K562 (cell line): ENCODE data around the gene PRF1. TPM values are rescaled to one million over a fixed set of nuclear protein-coding genes. Genes with fewer than 3 reads are reported as not detected.

Experiments
- ATAC-seq: fragments of 200-7000 bp; cut with Tn5 transposase; 3 replicates; pipeline ENCODE4 v1.9.1; 2020; ENCODE audit warnings: moderate library complexity
- BruUV-seq: library from RNA; stranded (reverse); fragments of 400-500 nt; replicated peaks from 2 replicates; lab custom pipeline; 2021; lab: Mats Ljungman, UMichigan
- CTCF ChIA-PET: fragments of 300-600 bp; formaldehyde crosslinking; extraction: SDS; loops from one replicate; lab custom pipeline; 2021; ENCODE audit warnings: low intra/inter-chr PET ratio; lab: Yijun Ruan, JAX
- POLR2A ChIA-PET: fragments of 300-600, 350-650 bp; sonication (Branson Sonifier 250); formaldehyde crosslinking; extraction: SDS; loops from one replicate; lab custom pipeline; 2021; ENCODE audit warnings: antibody characterized with exemption, inconsistent platforms; lab: Yijun Ruan, JAX
- DNase-seq, 4 experiments: peaks; one replicate each; pipeline versions ENCODE4 v3.0.0 to v3.0.0-alpha.2; 2011 to 2018; ENCODE audit warnings: low spot score in 3 of 4, mixed read lengths in 3 of 4; ENCODE audit errors: extremely low read depth in 1 of 4
- FAIRE-seq: peaks from 2 replicates; lab custom pipeline; 2011; peaks lifted over from hg19 to GRCh38; lab: Jason Lieb, UNC
- H2AFZ ChIP-seq: 2 replicates; pipeline ENCODE4 v1.6.0; 2011; ENCODE audit warnings: low read depth, low read length, control low read depth, inconsistent platforms
- H3K27ac ChIP-seq: fragments of 200-600 bp; 3 replicates; pipeline ENCODE4 v1.8.0; 2011; ENCODE audit warnings: low read depth, mild to moderate bottlenecking, control low read depth, inconsistent platforms, low read length, moderate library complexity, mixed read lengths; ENCODE audit errors: extremely low read depth
- H3K27me3 ChIP-seq, 2 experiments: fragments of 300-600 bp in 1 of 2; 2 replicates in 1 of 2; 3 replicates in 1 of 2; pipeline versions ENCODE4 v1.6.0 to v1.8.0; 2011; ENCODE audit warnings: inconsistent platforms in 2 of 2, low read length in 2 of 2, mild to moderate bottlenecking in 1 of 2, mixed read lengths in 1 of 2, moderate library complexity in 1 of 2; ENCODE audit not compliant: control insufficient read depth in 2 of 2, insufficient read depth in 2 of 2
- H3K36me3 ChIP-seq: fragments of 300-600 bp; 3 replicates; pipeline ENCODE4 v1.8.0; 2011; ENCODE audit warnings: mild to moderate bottlenecking, low read length, inconsistent platforms; ENCODE audit not compliant: control insufficient read depth, insufficient read depth
- H3K4me1 ChIP-seq, 2 experiments: fragments of 200-600 bp in 1 of 2; replicated peaks in 1 of 2; 2 replicates in 1 of 2; 3 replicates in 1 of 2; pipeline versions ENCODE4 v1.5.1 to v1.8.0; 2011; ENCODE audit warnings: inconsistent platforms in 2 of 2, low read length in 2 of 2, mild to moderate bottlenecking in 1 of 2, mixed read lengths in 1 of 2, moderate library complexity in 1 of 2; ENCODE audit not compliant: control insufficient read depth in 2 of 2, insufficient read depth in 2 of 2
- H3K4me2 ChIP-seq: 2 replicates; pipeline ENCODE4 v1.6.1; 2011; ENCODE audit warnings: low read length, control low read depth, inconsistent platforms, mixed read lengths; ENCODE audit not compliant: insufficient read depth
- H3K4me3 ChIP-seq: fragments of 200-600 bp; sonication (generic), shearing (Covaris generic); 2 replicates; pipeline ENCODE4 v1.5.1; 2016; ENCODE audit warnings: control low read depth, inconsistent platforms
- H3K79me2 ChIP-seq: fragments of 200-600 bp; 3 replicates; pipeline ENCODE4 v1.8.0; 2011; ENCODE audit warnings: low read length, inconsistent platforms; ENCODE audit not compliant: control insufficient read depth, insufficient read depth
- H3K9ac ChIP-seq, 2 experiments: 2 replicates each; pipeline versions ENCODE4 v1.6.0 to v1.6.1; 2011; ENCODE audit warnings: low read depth in 2 of 2, low read length in 2 of 2, control low read depth in 1 of 2, inconsistent platforms in 1 of 2, mild to moderate bottlenecking in 1 of 2, mixed read lengths in 1 of 2; ENCODE audit not compliant: insufficient read depth in 1 of 2
- H3K9me1 ChIP-seq: one replicate; pipeline ENCODE4 v1.6.0; 2011; ENCODE audit warnings: inconsistent platforms, mild to moderate bottlenecking, low read length, moderate library complexity; ENCODE audit not compliant: control insufficient read depth, insufficient read depth
- H3K9me3 ChIP-seq: replicated peaks from 2 replicates; pipeline ENCODE4 v1.5.1; 2011; ENCODE audit warnings: low read depth, low read length, inconsistent platforms; ENCODE audit not compliant: control insufficient read depth, insufficient read depth
- H4K20me1 ChIP-seq: replicated peaks from 2 replicates; pipeline ENCODE4 v1.6.1; 2011; ENCODE audit warnings: low read length, inconsistent platforms, mixed read lengths; ENCODE audit not compliant: control insufficient read depth, insufficient read depth
- ADNP ChIP-seq: fragments of 200-800 bp; sonication (Bioruptor generic); IDR thresholded peaks from 2 replicates; pipeline ENCODE4 v1.6.1; 2016; ENCODE audit warnings: missing genetic modification characterization, missing compliant biosample characterization
- BCOR ChIP-seq: fragments of 450-650 bp; IDR thresholded peaks from 2 replicates; pipeline ENCODE4 v1.6.1; 2016
- CCAR2 ChIP-seq: fragments of 200-400 bp; formaldehyde crosslinking; IDR thresholded peaks from 2 replicates; pipeline ENCODE4 v1.6.1; 2017; ENCODE audit warnings: mild to moderate bottlenecking, low read depth, low read length
- CHCHD3 ChIP-seq: fragments of 250-450 bp; sonication (Bioruptor Pico); IDR thresholded peaks from 2 replicates; pipeline ENCODE4 v2.1.2; 2022; ENCODE audit warnings: mild to moderate bottlenecking
- HDAC2 ChIP-seq: fragments of 450-650 bp; IDR thresholded peaks from 2 replicates; pipeline ENCODE4 v1.6.1; 2016; ENCODE audit warnings: mild to moderate bottlenecking
- MAX ChIP-seq: sonication (generic); formaldehyde crosslinking; IDR thresholded peaks from 2 replicates; pipeline ENCODE4 v1.9.0; 2022; ENCODE audit warnings: mild to moderate bottlenecking, missing genetic modification reagents
- PHF21A ChIP-seq: fragments of 450-650 bp; IDR thresholded peaks from 2 replicates; pipeline ENCODE4 v1.6.1; 2017; ENCODE audit warnings: low read depth, borderline replicate concordance
- RAD51 ChIP-seq: fragments of 450-650 bp; IDR thresholded peaks from 2 replicates; pipeline ENCODE4 v1.7.1; 2016; ENCODE audit warnings: low read depth, mild to moderate bottlenecking, borderline replicate concordance
- RBM25 ChIP-seq: fragments of 200-400 bp; formaldehyde crosslinking; IDR thresholded peaks from 2 replicates; pipeline ENCODE4 v1.6.1; 2018; ENCODE audit warnings: low read length, low read depth, moderate library complexity; ENCODE audit not compliant: severe bottlenecking
- RCOR1 ChIP-seq, 2 experiments: IDR thresholded peaks; 2 replicates each; pipeline ENCODE4 v1.6.1; 2012; ENCODE audit warnings: low read depth in 2 of 2, low read length in 2 of 2, borderline replicate concordance in 1 of 2, improper control_type of control experiment in 1 of 2
- TAL1 ChIP-seq: fragments of 450-650 bp; IDR thresholded peaks from 2 replicates; pipeline ENCODE4 v1.6.1; 2016; ENCODE audit warnings: mild to moderate bottlenecking
- WGBS: fragments of 100-300 bp; shearing (Covaris generic); methylation state at CpG from one replicate; pipeline ENCODE4 v1.1.6; 2016; ENCODE audit warnings: low coverage, mixed read lengths; ENCODE audit not compliant: insufficient coverage; ENCODE audit errors: missing lambda C conversion rate; 5-methylcytosine and 5-hydroxymethylcytosine counted together
- in situ Hi-C: fragments of 300-500 bp; cut with MboI; formaldehyde crosslinking; loops from 4 replicates; pipeline ENCODE4 v1.15.0; 2018; ENCODE audit warnings: inconsistent platforms, mixed read lengths
- intact Hi-C: fragments of 100-400 bp; cut with micrococcal nuclease; formaldehyde crosslinking; loops from 2 replicates; pipeline ENCODE4 v1.14.2; 2022
- polyA plus RNA-seq, 8 experiments: library from polyadenylated mRNA; depleted of rRNA in 4 of 8; stranded (reverse) in 5 of 8; unstranded in 3 of 8; fragments of >200 nt; fragmentation: Nextera tagmentation in 2 of 8; fragmentation: Illumina TruSeq in 1 of 8; extraction: Ambion mirVana in 2 of 8; extraction: Trizol in 1 of 8; gene quantifications; 2 replicates each; pipeline versions ENCODE4 v1.2.1 to v1.2.3, GENCODE V29; 2011 to 2014; ENCODE audit warnings: inconsistent platforms in 1 of 8, missing spikeins in 1 of 8
- total RNA-seq, 7 experiments: library from RNA; depleted of rRNA in 6 of 7; stranded (reverse); fragments of >200 nt in 6 of 7; fragmentation: Illumina TruSeq in 2 of 7; extraction: Trizol in 2 of 7; gene quantifications; 2 replicates each; pipeline versions ENCODE4 v1.2.1 to v1.2.3, GENCODE V29; 2011 to 2021; ENCODE audit warnings: low replicate concordance in 1 of 7
- TF ChIP-seq, protein P1 (sequence below): fragments of 150-350 bp; conservative IDR thresholded peaks from 2 replicates; pipeline ENCODE4 v1.6.1; 2014; ENCODE audit warnings: low read length

The PRF1 gene
- total and polyA plus RNA-seq, 9 of the 15 experiments (the other 6 are each of a cell fraction or from before 2014, with no cell fraction given) = 3.8 to 8.6 (median 6.3) TPM

GRCh38 chr10:70568113-70568512 is 34.4 kb downstream of the PRF1 start:
- no peak for FAIRE-seq
- intact Hi-C loops (no loop called here), in situ Hi-C loops (no loop called here)
- Histone ChIP-seq H4K20me1 (no peaks in the 10 kb centered on the region), H3K9ac (no peak overlapping the region), H3K36me3 (no peaks in the 10 kb centered on the region), H3K27ac (no peak overlapping the region), H3K9me1 (no peaks in the 10 kb centered on the region), H3K4me1 (peaks cover 1 to 32% of the 10 kb centered on the region in 2 experiments; a peak in 4 of 5 replicates), H3K4me2 (no peak overlapping the region), H3K27me3 (no peaks in the 10 kb centered on the region), H3K79me2 (no peaks in the 10 kb centered on the region), H2AFZ (no peak overlapping the region), H3K9me3 (no peaks in the 10 kb centered on the region), H3K4me3 (no peak overlapping the region)
- WGBS = 60% methylated on average over 3 of the region's 3 CpGs
- BruUV-seq = no TSS peak
- no peak for DNase-seq
- CTCF ChIA-PET = interaction anchor here (0.7 kb wide), 1 partner anchor 1146 kb away, joined by 3 read pairs; no protein-coding TSS in a partner anchor
- POLR2A ChIA-PET = interaction anchor here (0.8 to 1.9 kb wide), 3 partner anchors 9 to 32 kb away, joined by 3 to 8 read pairs (median 8); no protein-coding TSS in a partner anchor
- no peak for ATAC-seq
- TF ChIP-seq BCOR = peak; percentile 83
- TF ChIP-seq, protein P1, sequence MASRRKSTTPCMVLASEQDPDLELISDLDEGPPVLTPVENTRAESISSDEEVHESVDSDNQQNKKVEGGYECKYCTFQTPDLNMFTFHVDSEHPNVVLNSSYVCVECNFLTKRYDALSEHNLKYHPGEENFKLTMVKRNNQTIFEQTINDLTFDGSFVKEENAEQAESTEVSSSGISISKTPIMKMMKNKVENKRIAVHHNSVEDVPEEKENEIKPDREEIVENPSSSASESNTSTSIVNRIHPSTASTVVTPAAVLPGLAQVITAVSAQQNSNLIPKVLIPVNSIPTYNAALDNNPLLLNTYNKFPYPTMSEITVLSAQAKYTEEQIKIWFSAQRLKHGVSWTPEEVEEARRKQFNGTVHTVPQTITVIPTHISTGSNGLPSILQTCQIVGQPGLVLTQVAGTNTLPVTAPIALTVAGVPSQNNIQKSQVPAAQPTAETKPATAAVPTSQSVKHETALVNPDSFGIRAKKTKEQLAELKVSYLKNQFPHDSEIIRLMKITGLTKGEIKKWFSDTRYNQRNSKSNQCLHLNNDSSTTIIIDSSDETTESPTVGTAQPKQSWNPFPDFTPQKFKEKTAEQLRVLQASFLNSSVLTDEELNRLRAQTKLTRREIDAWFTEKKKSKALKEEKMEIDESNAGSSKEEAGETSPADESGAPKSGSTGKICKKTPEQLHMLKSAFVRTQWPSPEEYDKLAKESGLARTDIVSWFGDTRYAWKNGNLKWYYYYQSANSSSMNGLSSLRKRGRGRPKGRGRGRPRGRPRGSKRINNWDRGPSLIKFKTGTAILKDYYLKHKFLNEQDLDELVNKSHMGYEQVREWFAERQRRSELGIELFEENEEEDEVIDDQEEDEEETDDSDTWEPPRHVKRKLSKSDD = no peak
- peak; percentile 76; the same call in 1 of the 2 replicates for TF ChIP-seq ADNP (tag)
- TF ChIP-seq RCOR1 (IDR thresholded peaks at IDR 0.05; ENCODE audit: borderline replicate concordance in 1 of 2, low read depth in 2 of 2, low read length in 2 of 2) = 0 out of 4 replicates have a peak, but pooled peaks of 1 of the 2 experiments have one; percentile 59
- TF ChIP-seq HDAC2 = 0 out of 2 replicates have a peak, but pooled peaks have one; percentile 38
- TF ChIP-seq MAX (CRISPR knock-in tag) = no peak
- TF ChIP-seq PHF21A = no peak
- peak; percentile 62 for TF ChIP-seq RBM25
- no peak for TF ChIP-seq TAL1
- no peak for TF ChIP-seq CCAR2
- no peak for TF ChIP-seq RAD51
- TF ChIP-seq CHCHD3 (CRISPR knock-in tag) = no peak
